HG03575 (cell line): ENCODE results near the gene NRM.

Experiments used
- ATAC-seq: cut with Tn5 transposase; IDR thresholded peaks from one replicate; pipeline ENCODE4 v1.9.1; 2021; ENCODE audit not compliant: unreplicated experiment, insufficient number of reproducible peaks, low FRiP score; ENCODE audit errors: extremely low read depth

The NRM gene

DNA sequence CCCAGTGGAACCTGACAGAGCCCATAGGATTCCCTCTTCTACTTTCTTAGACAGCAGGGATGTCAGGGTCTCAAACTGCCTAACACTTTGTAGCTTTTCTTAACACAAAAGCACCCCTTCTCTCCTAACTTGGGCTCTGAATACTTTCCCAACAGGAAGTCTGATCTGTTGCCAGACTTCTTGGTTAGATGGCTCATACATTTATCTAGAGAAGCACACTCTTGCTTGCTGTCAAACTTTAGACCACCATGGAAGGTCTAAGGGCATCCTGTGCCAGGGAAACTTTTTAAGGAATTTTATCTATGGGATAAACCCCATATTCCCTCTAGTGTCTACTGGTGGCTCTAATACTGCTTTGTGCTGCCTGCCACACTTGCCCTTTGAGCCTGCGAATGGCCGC, 47.1 kb downstream of the NRM start:
- ATAC-seq = no peak

DNA sequence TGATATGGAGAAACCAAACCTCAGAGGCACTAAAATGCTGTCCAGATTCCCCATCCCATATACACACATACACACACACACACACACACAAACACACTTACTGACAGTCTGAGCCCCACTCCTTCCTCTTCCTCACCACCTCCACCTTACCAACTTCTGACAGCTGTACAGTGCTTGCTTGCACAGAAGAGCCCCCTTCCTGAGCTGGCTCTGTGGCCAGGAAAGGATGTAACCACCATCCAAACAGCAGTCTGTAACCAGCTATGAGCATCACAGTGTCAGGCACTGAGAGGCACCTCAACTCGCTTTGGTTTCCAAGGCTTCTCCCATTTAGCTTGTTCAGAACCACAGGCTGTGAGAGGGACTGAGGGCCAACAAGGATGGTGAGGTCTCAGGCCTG, 49.7 kb downstream of the NRM start:
- no peak for ATAC-seq

DNA sequence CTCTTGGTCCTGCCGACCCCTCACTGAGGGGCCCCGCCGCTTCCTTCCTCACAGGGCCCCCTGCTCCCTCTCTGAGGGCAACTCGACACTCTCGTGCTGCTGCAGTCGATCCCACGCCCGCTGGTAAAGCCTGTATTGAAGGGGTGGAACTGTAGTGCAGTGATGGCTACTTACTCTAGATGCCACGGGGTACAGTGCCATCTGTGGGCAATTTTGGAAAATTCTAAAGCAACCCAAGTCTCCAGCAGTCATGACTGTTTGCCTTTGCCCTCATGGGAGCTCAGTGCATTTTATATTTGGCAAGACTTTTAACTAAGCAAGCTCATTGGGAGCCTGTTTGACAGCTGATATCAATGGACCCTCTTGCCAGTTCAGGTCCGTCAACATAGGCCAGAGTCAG, 50.3 kb downstream of the NRM start:
- no peak for ATAC-seq
